NOMO-1 treated with dmso at 0.1 percent for 144 hours (cell line): ENCODE results near the gene FRMD6.

Source experiments
- DNase-seq: peaks from one replicate; lab custom pipeline; 2025; ENCODE audit not compliant: unreplicated experiment; lab: John Stamatoyannopoulos, UW

Gene FRMD6

GRCh38 chr14:51663783-51664326, 12.1 kb downstream of the FRMD6 start:
- no peak for DNase-seq

GRCh38 chr14:51666070-51666469, 14.4 kb downstream of the FRMD6 start:
- no peak for DNase-seq

- DNase-seq: no peak
Observed at GRCh38 chr14:51666826-51667225, 15.1 kb downstream of the FRMD6 start.

- DNase-seq: no peak
Observed at GRCh38 chr14:51668870-51669269, 17.2 kb downstream of the FRMD6 start.

- DNase-seq: no peak
Observed at GRCh38 chr14:51674294-51675002, 22.7 kb downstream of the FRMD6 start.

GRCh38 chr14:51676549-51676948, 24.8 kb downstream of the FRMD6 start:
- DNase-seq: no peak

GRCh38 chr14:51677266-51677665, 25.6 kb downstream of the FRMD6 start:
- no peak for DNase-seq

- DNase-seq: no peak
Observed at GRCh38 chr14:51677738-51678137, 26.0 kb downstream of the FRMD6 start.

GRCh38 chr14:51680031-51680430, 28.3 kb downstream of the FRMD6 start:
- DNase-seq: no peak

GRCh38 chr14:51681411-51681810, 29.7 kb downstream of the FRMD6 start:
- no peak for DNase-seq

- no peak for DNase-seq
Observed at GRCh38 chr14:51682411-51682810, 30.7 kb downstream of the FRMD6 start.

GRCh38 chr14:51684760-51685159, 33.0 kb downstream of the FRMD6 start:
- no peak for DNase-seq

GRCh38 chr14:51691176-51691575, 39.5 kb downstream of the FRMD6 start:
- no peak for DNase-seq

GRCh38 chr14:51692646-51693045, 40.9 kb downstream of the FRMD6 start:
- no peak for DNase-seq

- no peak for DNase-seq
Observed at GRCh38 chr14:51697848-51698247, 46.1 kb downstream of the FRMD6 start.

GRCh38 chr14:51701951-51702350, 50.2 kb downstream of the FRMD6 start:
- DNase-seq: no peak

GRCh38 chr14:51703787-51704186, 52.1 kb downstream of the FRMD6 start:
- no peak for DNase-seq

GRCh38 chr14:51704545-51704944, 52.8 kb downstream of the FRMD6 start:
- DNase-seq: no peak

- DNase-seq: no peak
Observed at GRCh38 chr14:51707327-51707726, 55.6 kb downstream of the FRMD6 start.

GRCh38 chr14:51711505-51711904, 59.8 kb downstream of the FRMD6 start:
- no peak for DNase-seq

- DNase-seq: no peak
Observed at GRCh38 chr14:51715250-51715649, 63.5 kb downstream of the FRMD6 start.

- DNase-seq: no peak
Observed at GRCh38 chr14:51715742-51716141, 64.0 kb downstream of the FRMD6 start.

GRCh38 chr14:51716610-51717009, 64.9 kb downstream of the FRMD6 start:
- no peak for DNase-seq
